ENCODE results near the gene AGFG2. TPM values are rescaled to one million over a fixed set of nuclear protein-coding genes. Genes with fewer than 3 reads are reported as not detected.
A peak's percentile ranks its signal among the peaks of the same experiment; 100 is the strongest.

AGFG2 gene
- total RNA-seq, 2 donors from 2014 or later = 8.5 to 28.9 TPM

DNA sequence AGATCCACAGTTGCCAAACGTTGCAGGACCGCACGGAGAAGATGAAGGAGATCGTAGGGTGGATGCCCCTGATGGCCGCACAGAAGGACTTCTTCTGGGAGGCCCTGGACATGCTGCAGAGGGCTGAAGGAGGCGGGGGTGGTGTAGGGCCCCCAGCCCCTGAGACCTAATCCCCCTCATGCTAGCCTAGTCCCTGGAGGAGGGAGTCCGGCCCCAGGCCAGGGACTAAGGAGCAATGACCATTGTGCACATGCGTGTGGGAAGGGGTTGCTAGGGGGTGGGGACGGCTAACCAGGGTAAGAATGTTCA, 61.7 kb downstream of the AGFG2 start:
- Histone ChIP-seq H3K27ac (ENCODE audit: low read depth, low read length) (no peak overlapping the region), H3K27me3 (ENCODE audit: control insufficient read depth, insufficient read depth, low read length, poor library complexity, severe bottlenecking) (peaks cover 10% of the 10 kb centered on the region), H3K4me1 (ENCODE audit: control insufficient read depth, insufficient read depth, low read length) (peaks cover 5% of the 10 kb centered on the region), H3K9ac (ENCODE audit: extremely low read depth, low read length, poor library complexity, severe bottlenecking) (no peak overlapping the region), H3K9me3 (ENCODE audit: control insufficient read depth, low read length) (no peaks in the 10 kb centered on the region), H3K36me3 (ENCODE audit: control insufficient read depth, insufficient read depth, low read length) (no peaks in the 10 kb centered on the region), H3K4me3 (ENCODE audit: low read length) (no peak overlapping the region)
- Mint-ChIP-seq H3K9me3 (no peaks in the 10 kb centered on the region), H3K36me3 (ENCODE audit: low read depth) (no peaks in the 10 kb centered on the region), H3K4me1 (peaks cover 19% of the 10 kb centered on the region), H3K4me3 (no peak overlapping the region), H3K27ac (no peak overlapping the region), H3K27me3 (ENCODE audit: insufficient read depth) (peaks cover 19% of the 10 kb centered on the region)
- 69 to 87% methylated on average over 7 to 9 of the region's 9 CpGs for WGBS, 2 experiments (ENCODE audit: insufficient coverage in 1 of 2, insufficient read length in 1 of 2)
- DNase-seq = no peak
- TF ChIP-seq CTCF (conservative IDR thresholded peaks at IDR 0.05) = no peak

DNA sequence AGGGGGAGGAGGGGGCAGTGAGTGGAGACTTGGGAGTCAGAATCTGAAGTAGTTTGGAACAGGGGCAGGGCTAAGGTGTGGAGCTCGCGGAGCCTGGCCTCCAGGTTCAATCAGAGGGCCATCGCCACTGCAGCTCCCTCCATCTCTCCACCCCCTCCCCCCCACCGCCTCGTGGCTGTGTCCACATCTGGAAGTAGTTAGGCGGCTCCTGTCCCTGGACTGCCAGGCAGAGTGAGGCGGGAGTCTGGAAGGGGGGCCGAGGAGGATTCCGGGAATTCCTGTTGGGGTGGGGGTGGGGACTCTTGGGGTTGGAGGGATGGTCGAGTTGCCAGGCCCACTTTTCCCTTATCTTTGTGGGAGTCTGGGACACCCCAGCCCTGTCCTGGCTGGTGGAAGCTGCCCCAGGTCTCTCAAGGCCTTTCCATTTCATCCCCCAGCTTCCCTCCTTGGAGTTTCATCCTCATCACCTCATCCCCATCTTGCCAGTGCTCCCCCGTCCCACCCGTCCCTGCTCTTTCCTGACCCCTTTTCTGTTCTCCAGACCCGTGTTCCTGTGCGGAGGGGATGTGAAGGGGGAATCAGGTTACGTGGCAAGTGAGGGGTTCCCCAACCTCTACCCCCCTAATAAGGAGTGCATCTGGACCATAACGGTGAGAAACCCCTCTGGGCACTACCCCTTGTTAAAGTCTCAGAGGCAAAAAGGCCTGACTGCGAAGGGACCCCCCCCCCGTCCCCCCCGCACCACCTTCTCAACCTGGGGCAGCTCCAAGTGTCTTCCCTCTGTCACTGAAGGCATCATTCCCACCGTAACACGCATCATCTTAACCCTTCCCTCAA, 64.1 kb downstream of the AGFG2 start:
- Histone ChIP-seq H3K36me3 (ENCODE audit: control insufficient read depth, insufficient read depth, low read length) (no peaks in the 10 kb centered on the region), H3K27ac (ENCODE audit: low read depth, low read length) (no peak overlapping the region), H3K9me3 (ENCODE audit: control insufficient read depth, low read length) (no peaks in the 10 kb centered on the region), H3K27me3 (ENCODE audit: control insufficient read depth, insufficient read depth, low read length, poor library complexity, severe bottlenecking) (peaks cover 18% of the 10 kb centered on the region), H3K4me3 (ENCODE audit: low read length) (peak overlapping the region; percentile 70), H3K9ac (ENCODE audit: extremely low read depth, low read length, poor library complexity, severe bottlenecking) (no peak overlapping the region), H3K4me1 (ENCODE audit: control insufficient read depth, insufficient read depth, low read length) (peaks cover 5% of the 10 kb centered on the region)
- DNase-seq = peak; percentile 90
- Mint-ChIP-seq H3K36me3 (ENCODE audit: low read depth) (no peaks in the 10 kb centered on the region), H3K4me3 (peak overlapping the region; percentile 62), H3K27me3 (ENCODE audit: insufficient read depth) (peaks cover 31% of the 10 kb centered on the region), H3K27ac (no peak overlapping the region), H3K4me1 (peaks cover 19% of the 10 kb centered on the region), H3K9me3 (no peaks in the 10 kb centered on the region)
- WGBS, 2 experiments (ENCODE audit: insufficient coverage in 1 of 2, insufficient read length in 1 of 2) = 13 to 58% methylated on average over 3 to 19 of the region's 21 CpGs
- no peak for TF ChIP-seq CTCF (conservative IDR thresholded peaks at IDR 0.05)

DNA sequence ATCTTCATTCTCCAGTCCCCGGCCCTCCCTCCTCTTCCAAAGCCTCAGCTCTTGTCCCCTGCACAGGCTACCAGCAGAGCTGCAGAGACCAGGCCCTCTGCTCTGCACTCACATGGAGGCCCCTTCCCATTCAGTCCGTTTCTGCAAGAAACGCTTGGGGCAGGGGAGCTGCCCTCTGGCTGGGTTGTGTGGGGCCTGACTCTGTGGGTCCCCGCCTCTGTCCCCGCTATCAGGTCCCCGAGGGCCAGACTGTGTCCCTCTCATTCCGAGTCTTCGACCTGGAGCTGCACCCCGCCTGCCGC, 64.7 kb downstream of the AGFG2 start:
- Mint-ChIP-seq H3K36me3 (ENCODE audit: low read depth) (no peaks in the 10 kb centered on the region), H3K27me3 (ENCODE audit: insufficient read depth) (peaks cover 31% of the 10 kb centered on the region), H3K27ac (peak overlapping the region; percentile 84), H3K4me3 (peak overlapping the region; percentile 62), H3K4me1 (peaks cover 19% of the 10 kb centered on the region), H3K9me3 (no peaks in the 10 kb centered on the region)
- Histone ChIP-seq H3K4me1 (ENCODE audit: control insufficient read depth, insufficient read depth, low read length) (peaks cover 5% of the 10 kb centered on the region), H3K4me3 (ENCODE audit: low read length) (peak overlapping the region; percentile 70), H3K27ac (ENCODE audit: low read depth, low read length) (no peak overlapping the region), H3K27me3 (ENCODE audit: control insufficient read depth, insufficient read depth, low read length, poor library complexity, severe bottlenecking) (peaks cover 18% of the 10 kb centered on the region), H3K36me3 (ENCODE audit: control insufficient read depth, insufficient read depth, low read length) (no peaks in the 10 kb centered on the region), H3K9ac (ENCODE audit: extremely low read depth, low read length, poor library complexity, severe bottlenecking) (no peak overlapping the region), H3K9me3 (ENCODE audit: control insufficient read depth, low read length) (no peaks in the 10 kb centered on the region)
- no peak for TF ChIP-seq CTCF (conservative IDR thresholded peaks at IDR 0.05)
- no peak for DNase-seq
- 21% methylated on average over 4 to 10 of the region's 10 CpGs for WGBS, 2 experiments (ENCODE audit: insufficient coverage in 1 of 2, insufficient read length in 1 of 2)

Data from endodermal cell (in vitro differentiated cells).